GM12865 (cell line): ENCODE measurements around the gene KDELR1.
"Not testable (repeated sequence)": the region's sequence is repeated elsewhere in the genome, so short reads cannot be mapped to it uniquely, and the experiment has no call there.

Experiments
- DNase-seq: peaks from one replicate; pipeline ENCODE4 v3.0.0; 2010; ENCODE audit warnings: low read depth
- H3K4me3 ChIP-seq: 2 replicates; pipeline ENCODE4 v1.5.1; 2011; ENCODE audit warnings: mild to moderate bottlenecking, low read depth, low read length, control low read depth
- CTCF ChIP-seq: IDR thresholded peaks from 2 replicates; pipeline ENCODE4 v1.5.1; 2011; ENCODE audit warnings: low read length, control low read depth, low read depth, inconsistent platforms; ENCODE audit not compliant: insufficient read depth; ENCODE audit errors: missing control alignments

The KDELR1 gene

GRCh38 chr19:48394331-48395169 is 3.2 kb upstream of the KDELR1 start:
- TF ChIP-seq CTCF: no peak
- no peak overlapping the region for H3K4me3 ChIP-seq
- DNase-seq: no peak

- TF ChIP-seq CTCF: no peak
- no peak within 1 kb of the TSS for H3K4me3 ChIP-seq
- no peak for DNase-seq
Observed at GRCh38 chr19:48393559-48394330, 2.4 kb upstream of the KDELR1 start, which contains the start of gene GRIN2D. Gene GRIN2D, plus strand, starts transcription at chr19:48393668. Its CDS starts 4,725 bp downstream, at chr19:48398393.

GRCh38 chr19:48392860-48393558 is 1.7 kb upstream of the KDELR1 start:
- DNase-seq: no peak
- no peak for TF ChIP-seq CTCF
- no peak overlapping the region for H3K4me3 ChIP-seq

- H3K4me3 ChIP-seq, DNase-seq: not testable (repeated sequence)
Observed at GRCh38 chr19:48392006-48392344, 624 bp upstream of the KDELR1 start.

- H3K4me3 ChIP-seq: peak overlapping the region; percentile 97
- peak; percentile 57 for TF ChIP-seq CTCF
- peak; percentile 77 for DNase-seq
Observed at GRCh38 chr19:48390188-48391099, 907 bp downstream of the KDELR1 start.

GRCh38 chr19:48386981-48387380 is 4.4 kb downstream of the KDELR1 start:
- TF ChIP-seq CTCF: no peak
- H3K4me3 ChIP-seq: no peak overlapping the region
- no peak for DNase-seq
